HepG2 (cell line): Measurements from ENCODE around the gene MYO3B. TPM values are rescaled to one million over a fixed set of nuclear protein-coding genes. Genes with fewer than 3 reads are reported as not detected.

Source experiments
- ATAC-seq: fragments of 200-7000 bp; cut with Tn5 transposase; 3 replicates; pipeline ENCODE4 v1.9.1; 2020; ENCODE audit warnings: mild to moderate bottlenecking, moderate library complexity
- BruUV-seq: library from RNA; stranded (reverse); fragments of 400-500 nt; replicated peaks from 2 replicates; lab custom pipeline; 2021; lab: Mats Ljungman, UMichigan
- CTCF ChIA-PET: fragments of 300-600 bp; formaldehyde crosslinking; extraction: SDS; loops from one replicate; lab custom pipeline; 2021; ENCODE audit warnings: low total read pairs, inconsistent platforms, low intra/inter-chr PET ratio; lab: Yijun Ruan, JAX
- POLR2A ChIA-PET: fragments of 350-600 bp; sonication (Branson Sonifier 250); formaldehyde crosslinking; loops from one replicate; lab custom pipeline; 2020; ENCODE audit warnings: antibody characterized with exemption, inconsistent platforms; lab: Yijun Ruan, JAX
- DNase-seq: peaks from one replicate; pipeline ENCODE4 v3.0.0-alpha.2; 2015; ENCODE audit warnings: low spot score
- FAIRE-seq: peaks from 3 replicates; lab custom pipeline; 2011; peaks lifted over from hg19 to GRCh38; lab: Jason Lieb, UNC
- H2AFZ ChIP-seq: one replicate; pipeline ENCODE4 v1.6.1; 2011; ENCODE audit warnings: low read length, inconsistent platforms
- H3K27ac ChIP-seq: fragments of 300-600 bp; 3 replicates; pipeline ENCODE4 v1.8.0; 2011; ENCODE audit warnings: mixed run types, mild to moderate bottlenecking, mixed read lengths, low read length, inconsistent platforms; ENCODE audit not compliant: insufficient read depth; ENCODE audit errors: extremely low read length
- H3K27me3 ChIP-seq, 2 experiments: fragments of 200-600 bp in 1 of 2; 2 replicates in 1 of 2; 3 replicates in 1 of 2; pipeline versions ENCODE4 v1.6.0 to v1.8.0; 2011; ENCODE audit warnings: low read length in 2 of 2, mild to moderate bottlenecking in 2 of 2, moderate library complexity in 2 of 2, inconsistent platforms in 1 of 2; ENCODE audit not compliant: insufficient read depth in 2 of 2, control insufficient read depth in 1 of 2
- H3K36me3 ChIP-seq, 2 experiments: fragments of 200-600 bp in 1 of 2; replicated peaks in 1 of 2; 2 replicates in 1 of 2; 3 replicates in 1 of 2; pipeline versions ENCODE4 v1.5.1 to v1.8.0; 2011; ENCODE audit warnings: low read length in 2 of 2, inconsistent platforms in 1 of 2; ENCODE audit not compliant: insufficient read depth in 2 of 2, control insufficient read depth in 1 of 2
- H3K4me1 ChIP-seq: 2 replicates; pipeline ENCODE4 v1.5.1; 2012; ENCODE audit warnings: low read length, inconsistent platforms; ENCODE audit not compliant: insufficient read depth
- H3K4me2 ChIP-seq: 2 replicates; pipeline ENCODE4 v1.6.0; 2011; ENCODE audit warnings: low read depth, low read length, inconsistent platforms
- H3K4me3 ChIP-seq, 3 experiments: fragments of 200-600 bp in 1 of 3; sonication (generic), shearing (Covaris generic) in 1 of 3; replicated peaks in 1 of 3; 2 replicates each; pipeline ENCODE4 v1.5.1; 2011 to 2016; ENCODE audit warnings: low read length in 3 of 3, inconsistent platforms in 2 of 3, low read depth in 2 of 3, mild to moderate bottlenecking in 2 of 3, control low read depth in 1 of 3, mixed read lengths in 1 of 3; ENCODE audit not compliant: insufficient read depth in 1 of 3
- H3K79me2 ChIP-seq: one replicate; pipeline ENCODE4 v1.6.1; 2011; ENCODE audit warnings: low read length, inconsistent platforms; ENCODE audit not compliant: insufficient read depth
- H3K9ac ChIP-seq: 2 replicates; pipeline ENCODE4 v1.6.0; 2011; ENCODE audit warnings: mild to moderate bottlenecking, low read depth, low read length, inconsistent platforms; ENCODE audit not compliant: insufficient read depth
- H3K9me3 ChIP-seq: 2 replicates; pipeline ENCODE4 v1.5.1; 2012; ENCODE audit warnings: mild to moderate bottlenecking, low read length
- H4K20me1 ChIP-seq: 2 replicates; pipeline ENCODE4 v1.6.0; 2011; ENCODE audit warnings: inconsistent platforms, mild to moderate bottlenecking, low read length, moderate library complexity; ENCODE audit not compliant: insufficient read depth
- ATAD3A ChIP-seq: sonication (generic); formaldehyde crosslinking; IDR thresholded peaks from 2 replicates; pipeline ENCODE4 v1.4.0; 2020; ENCODE audit warnings: missing genetic modification reagents
- DPF2 ChIP-seq: sonication (generic); formaldehyde crosslinking; IDR thresholded peaks from 2 replicates; pipeline ENCODE4 v1.4.0; 2020; ENCODE audit warnings: mild to moderate bottlenecking, low read depth, missing genetic modification reagents, borderline replicate concordance
- ZBTB4 ChIP-seq: sonication (generic); formaldehyde crosslinking; IDR thresholded peaks from 2 replicates; pipeline ENCODE4 v1.4.0; 2020; ENCODE audit warnings: missing genetic modification reagents, mild to moderate bottlenecking, borderline replicate concordance
- ZNF205 ChIP-seq: IDR thresholded peaks from 2 replicates; pipeline ENCODE4 v1.6.1; 2018; ENCODE audit warnings: missing biosample characterization, missing genetic modification reagents
- ZNF354B ChIP-seq: sonication (generic); formaldehyde crosslinking; IDR thresholded peaks from 2 replicates; pipeline ENCODE4 v1.8.0; 2022; ENCODE audit warnings: mild to moderate bottlenecking, missing genetic modification reagents
- ZNF670 ChIP-seq: sonication (generic); formaldehyde crosslinking; IDR thresholded peaks from 2 replicates; pipeline ENCODE4 v1.8.0; 2022; ENCODE audit warnings: mild to moderate bottlenecking, missing genetic modification reagents, borderline replicate concordance
- ZNF713 ChIP-seq: sonication (generic); formaldehyde crosslinking; IDR thresholded peaks from 2 replicates; pipeline ENCODE4 v1.4.0; 2020; ENCODE audit warnings: mild to moderate bottlenecking, missing genetic modification reagents
- WGBS: methylation state at CpG from one replicate; pipeline ENCODE4 v1.1.6; 2017; ENCODE audit warnings: low lambda C conversion rate; 5-methylcytosine and 5-hydroxymethylcytosine counted together
- in situ Hi-C: cut with HindIII; loops from 2 replicates; pipeline ENCODE4 v1.10.0; 2017; ENCODE audit warnings: low pct_unique_long_range_greater_than_20kb; ENCODE audit not compliant: extremely low pct_ligation_motif_present
- intact Hi-C: fragments of 100-400 bp; cut with micrococcal nuclease; formaldehyde crosslinking; loops from one replicate; pipeline ENCODE4 v1.10.0; 2022; ENCODE audit not compliant: unreplicated experiment
- polyA plus RNA-seq, 8 experiments: library from polyadenylated mRNA; depleted of rRNA in 3 of 8; stranded (reverse) in 7 of 8; unstranded in 1 of 8; fragments of >200 nt; fragmentation: Illumina TruSeq in 4 of 8; extraction: Trizol in 4 of 8; gene quantifications; 2 replicates each; pipeline versions ENCODE4 v1.2.1 to v1.2.3, GENCODE V29; 2011 to 2016; ENCODE audit warnings: low read depth in 4 of 8, missing spikeins in 1 of 8, mixed read lengths in 1 of 8; ENCODE audit not compliant: insufficient read depth in 1 of 8
- total RNA-seq, 5 experiments: library from RNA; depleted of rRNA; stranded (reverse); fragments of >200 nt; fragmentation: Illumina TruSeq; extraction: Trizol; gene quantifications; 2 replicates each; pipeline ENCODE4 v1.2.3, GENCODE V29; 2016; ENCODE audit warnings: low read depth in 1 of 5
- TF ChIP-seq, protein P1 (sequence below), 2 experiments: sonication (generic) in 1 of 2; formaldehyde crosslinking in 1 of 2; IDR thresholded peaks; 2 replicates each; pipeline versions ENCODE4 v1.6.1 to v1.9.0; 2014 to 2022; ENCODE audit warnings: antibody characterized with exemption in 1 of 2, borderline replicate concordance in 1 of 2, inconsistent platforms in 1 of 2, low read depth in 1 of 2, missing genetic modification reagents in 1 of 2
- TF ChIP-seq, protein P2 (sequence below): sonication (generic); formaldehyde crosslinking; IDR thresholded peaks from 2 replicates; pipeline ENCODE4 v1.5.0; 2020; ENCODE audit warnings: missing genetic modification reagents

MYO3B gene
- total and polyA plus RNA-seq, 2 of the 13 experiments (the other 11 are each of a cell fraction or from before 2014, with no cell fraction given), result 0.01 TPM; not detected in 1

DNA sequence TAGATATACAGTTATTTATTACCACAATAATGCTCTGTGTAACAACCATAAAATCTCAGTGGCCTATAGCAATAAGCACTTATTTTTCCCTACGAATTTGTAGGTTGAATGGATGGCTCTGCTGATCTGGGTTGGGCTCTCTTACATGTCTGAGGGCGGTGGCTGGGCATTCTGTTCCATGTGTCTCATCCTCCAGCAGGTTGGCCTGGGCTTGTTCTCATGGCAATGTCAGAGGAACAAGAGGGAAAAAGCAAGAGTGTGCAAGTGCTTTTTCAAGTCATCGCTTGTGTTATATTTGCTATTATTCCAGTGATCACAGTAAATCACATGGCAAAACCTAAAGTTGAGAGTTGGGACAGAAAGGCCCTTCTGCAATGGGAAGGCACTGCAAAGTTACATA, 30.4 kb upstream of the MYO3B start:
- ChIA-PET POLR2A (no interaction called here), CTCF (no interaction called here)
- Histone ChIP-seq H3K4me1 (no peaks in the 10 kb centered on the region), H3K27ac (no peak overlapping the region), H3K9me3 (no peaks in the 10 kb centered on the region), H3K36me3 (no peaks in the 10 kb centered on the region), H3K79me2 (no peaks in the 10 kb centered on the region), H3K4me3 (no peak overlapping the region), H3K9ac (no peak overlapping the region), H4K20me1 (no peaks in the 10 kb centered on the region), H3K27me3 (peaks cover 2 to 19% of the 10 kb centered on the region in 2 experiments; a peak in 2 of 5 replicates), H2AFZ (no peak overlapping the region), H3K4me2 (no peak overlapping the region)
- ATAC-seq (no peak), DNase-seq (no peak), FAIRE-seq (no peak)
- in situ Hi-C loops, result no loop called here
- intact Hi-C loops, result no loop called here
- WGBS, result 32% methylated on average over 3 of the region's 3 CpGs
- BruUV-seq, result no TSS peak
- TF ChIP-seq, protein P1, sequence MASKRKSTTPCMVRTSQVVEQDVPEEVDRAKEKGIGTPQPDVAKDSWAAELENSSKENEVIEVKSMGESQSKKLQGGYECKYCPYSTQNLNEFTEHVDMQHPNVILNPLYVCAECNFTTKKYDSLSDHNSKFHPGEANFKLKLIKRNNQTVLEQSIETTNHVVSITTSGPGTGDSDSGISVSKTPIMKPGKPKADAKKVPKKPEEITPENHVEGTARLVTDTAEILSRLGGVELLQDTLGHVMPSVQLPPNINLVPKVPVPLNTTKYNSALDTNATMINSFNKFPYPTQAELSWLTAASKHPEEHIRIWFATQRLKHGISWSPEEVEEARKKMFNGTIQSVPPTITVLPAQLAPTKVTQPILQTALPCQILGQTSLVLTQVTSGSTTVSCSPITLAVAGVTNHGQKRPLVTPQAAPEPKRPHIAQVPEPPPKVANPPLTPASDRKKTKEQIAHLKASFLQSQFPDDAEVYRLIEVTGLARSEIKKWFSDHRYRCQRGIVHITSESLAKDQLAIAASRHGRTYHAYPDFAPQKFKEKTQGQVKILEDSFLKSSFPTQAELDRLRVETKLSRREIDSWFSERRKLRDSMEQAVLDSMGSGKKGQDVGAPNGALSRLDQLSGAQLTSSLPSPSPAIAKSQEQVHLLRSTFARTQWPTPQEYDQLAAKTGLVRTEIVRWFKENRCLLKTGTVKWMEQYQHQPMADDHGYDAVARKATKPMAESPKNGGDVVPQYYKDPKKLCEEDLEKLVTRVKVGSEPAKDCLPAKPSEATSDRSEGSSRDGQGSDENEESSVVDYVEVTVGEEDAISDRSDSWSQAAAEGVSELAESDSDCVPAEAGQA (IDR thresholded peaks at IDR 0.05; ENCODE audit: low read depth), result no peak
- TF ChIP-seq, protein P1 (CRISPR knock-in tag; IDR thresholded peaks at IDR 0.05; ENCODE audit: borderline replicate concordance), result no peak
- no peak for TF ChIP-seq ZNF713
- no peak for TF ChIP-seq ZNF205 (CRISPR knock-in tag)
- no peak for TF ChIP-seq ATAD3A (CRISPR knock-in tag)
- no peak for TF ChIP-seq ZBTB4 (CRISPR knock-in tag)
- TF ChIP-seq, protein P2, sequence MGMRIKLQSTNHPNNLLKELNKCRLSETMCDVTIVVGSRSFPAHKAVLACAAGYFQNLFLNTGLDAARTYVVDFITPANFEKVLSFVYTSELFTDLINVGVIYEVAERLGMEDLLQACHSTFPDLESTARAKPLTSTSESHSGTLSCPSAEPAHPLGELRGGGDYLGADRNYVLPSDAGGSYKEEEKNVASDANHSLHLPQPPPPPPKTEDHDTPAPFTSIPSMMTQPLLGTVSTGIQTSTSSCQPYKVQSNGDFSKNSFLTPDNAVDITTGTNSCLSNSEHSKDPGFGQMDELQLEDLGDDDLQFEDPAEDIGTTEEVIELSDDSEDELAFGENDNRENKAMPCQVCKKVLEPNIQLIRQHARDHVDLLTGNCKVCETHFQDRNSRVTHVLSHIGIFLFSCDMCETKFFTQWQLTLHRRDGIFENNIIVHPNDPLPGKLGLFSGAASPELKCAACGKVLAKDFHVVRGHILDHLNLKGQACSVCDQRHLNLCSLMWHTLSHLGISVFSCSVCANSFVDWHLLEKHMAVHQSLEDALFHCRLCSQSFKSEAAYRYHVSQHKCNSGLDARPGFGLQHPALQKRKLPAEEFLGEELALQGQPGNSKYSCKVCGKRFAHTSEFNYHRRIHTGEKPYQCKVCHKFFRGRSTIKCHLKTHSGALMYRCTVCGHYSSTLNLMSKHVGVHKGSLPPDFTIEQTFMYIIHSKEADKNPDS (CRISPR knock-in tag), result no peak
- no peak for TF ChIP-seq DPF2 (CRISPR knock-in tag)
- TF ChIP-seq ZNF354B (CRISPR knock-in tag), result no peak
- no peak for TF ChIP-seq ZNF670
